Measurements from ENCODE around the gene SLC22A23.

The SLC22A23 gene

GRCh38 chr6:3351105-3351676, 105.7 kb downstream of the SLC22A23 start:
- DNase-seq = no peak

- DNase-seq = no peak
Observed at GRCh38 chr6:3350252-3350796, 106.5 kb downstream of the SLC22A23 start.

GRCh38 chr6:3349388-3350251, 107.2 kb downstream of the SLC22A23 start:
- no peak for DNase-seq

GRCh38 chr6:3348821-3349220, 108.0 kb downstream of the SLC22A23 start:
- DNase-seq = no peak

- DNase-seq = no peak
Observed at GRCh38 chr6:3347826-3348225, 109.0 kb downstream of the SLC22A23 start.

GRCh38 chr6:3347247-3347646, 109.6 kb downstream of the SLC22A23 start:
- no peak for DNase-seq

- no peak for DNase-seq
Observed at GRCh38 chr6:3346476-3346875, 110.4 kb downstream of the SLC22A23 start.

- no peak for DNase-seq
Observed at GRCh38 chr6:3345836-3346235, 111.0 kb downstream of the SLC22A23 start.

- no peak for DNase-seq
Observed at GRCh38 chr6:3343089-3343883, 113.6 kb downstream of the SLC22A23 start.

- DNase-seq = no peak
Observed at GRCh38 chr6:3341467-3341866, 115.4 kb downstream of the SLC22A23 start.

GRCh38 chr6:3340894-3341293, 116.0 kb downstream of the SLC22A23 start:
- no peak for DNase-seq

- DNase-seq = no peak
Observed at GRCh38 chr6:3340358-3340802, 116.5 kb downstream of the SLC22A23 start.

GRCh38 chr6:3339811-3340210, 117.0 kb downstream of the SLC22A23 start:
- DNase-seq = no peak

GRCh38 chr6:3337521-3338350, 119.1 kb downstream of the SLC22A23 start:
- DNase-seq = no peak

GRCh38 chr6:3336859-3337515, 119.9 kb downstream of the SLC22A23 start:
- DNase-seq = no peak

- no peak for DNase-seq
Observed at GRCh38 chr6:3336066-3336786, 120.6 kb downstream of the SLC22A23 start.

GRCh38 chr6:3335169-3335568, 121.7 kb downstream of the SLC22A23 start:
- DNase-seq = no peak

GRCh38 chr6:3334555-3334954, 122.3 kb downstream of the SLC22A23 start:
- DNase-seq = no peak

- DNase-seq = no peak
Observed at GRCh38 chr6:3333263-3333662, 123.6 kb downstream of the SLC22A23 start.

- DNase-seq = no peak
Observed at GRCh38 chr6:3331971-3332370, 124.9 kb downstream of the SLC22A23 start.

GRCh38 chr6:3331494-3331893, 125.4 kb downstream of the SLC22A23 start:
- DNase-seq = no peak

All from activated CD4-positive, alpha-beta T cell treated with anti-CD3 and anti-CD28 coated beads, Interleukin-2, Interleukin-6, amounts not matched to agents 100 ng/mL and 50 ng/mL, durations not matched to agents 16 hours and 8 hours (primary cell).